Peyer's patch (tissue), 4 donors: ENCODE data around the gene POGK.

Experiments used
- POLR2A ChIP-seq, 2 donors: fragments of 450-650 bp; IDR thresholded peaks; one replicate each; pipeline ENCODE4 v1.5.1; 2017; ENCODE audit warnings: antibody characterized with exemption in 2 of 2, mild to moderate bottlenecking in 2 of 2, moderate library complexity in 2 of 2
- TF ChIP-seq, protein P1 (sequence below), 6 experiments: fragments of 450-650 bp in 4 of 6; fragments of 200-600 bp in 2 of 6; sonication (generic) in 1 of 6; IDR thresholded peaks; one replicate each; pipeline ENCODE4 v1.5.1; 2017 to 2019; ENCODE audit warnings: antibody characterized with exemption in 6 of 6, mild to moderate bottlenecking in 3 of 6, moderate library complexity in 1 of 6

DNA sequence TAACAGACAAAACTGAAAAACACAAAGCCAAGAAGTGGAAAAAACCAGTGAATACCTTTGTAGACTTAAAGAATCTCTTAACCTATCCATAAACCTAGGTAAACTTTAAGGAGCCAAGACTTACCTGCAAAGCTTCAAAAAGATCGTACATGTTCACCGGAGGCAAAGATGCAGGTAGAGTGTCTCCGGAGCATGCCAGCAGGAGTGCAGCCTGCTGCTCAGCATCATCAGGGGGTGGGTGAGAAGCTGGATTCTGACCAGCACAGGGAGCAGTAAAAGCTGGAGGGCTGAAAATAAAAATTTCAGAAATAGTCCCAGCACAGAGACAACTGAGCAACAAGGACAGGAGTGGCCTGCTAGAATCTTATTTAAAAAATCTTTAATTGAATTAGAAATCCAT is 18.7 kb downstream of the POGK start:
- TF ChIP-seq, protein P1, sequence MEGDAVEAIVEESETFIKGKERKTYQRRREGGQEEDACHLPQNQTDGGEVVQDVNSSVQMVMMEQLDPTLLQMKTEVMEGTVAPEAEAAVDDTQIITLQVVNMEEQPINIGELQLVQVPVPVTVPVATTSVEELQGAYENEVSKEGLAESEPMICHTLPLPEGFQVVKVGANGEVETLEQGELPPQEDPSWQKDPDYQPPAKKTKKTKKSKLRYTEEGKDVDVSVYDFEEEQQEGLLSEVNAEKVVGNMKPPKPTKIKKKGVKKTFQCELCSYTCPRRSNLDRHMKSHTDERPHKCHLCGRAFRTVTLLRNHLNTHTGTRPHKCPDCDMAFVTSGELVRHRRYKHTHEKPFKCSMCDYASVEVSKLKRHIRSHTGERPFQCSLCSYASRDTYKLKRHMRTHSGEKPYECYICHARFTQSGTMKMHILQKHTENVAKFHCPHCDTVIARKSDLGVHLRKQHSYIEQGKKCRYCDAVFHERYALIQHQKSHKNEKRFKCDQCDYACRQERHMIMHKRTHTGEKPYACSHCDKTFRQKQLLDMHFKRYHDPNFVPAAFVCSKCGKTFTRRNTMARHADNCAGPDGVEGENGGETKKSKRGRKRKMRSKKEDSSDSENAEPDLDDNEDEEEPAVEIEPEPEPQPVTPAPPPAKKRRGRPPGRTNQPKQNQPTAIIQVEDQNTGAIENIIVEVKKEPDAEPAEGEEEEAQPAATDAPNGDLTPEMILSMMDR (IDR thresholded peaks at IDR 0.05): no peak
- TF ChIP-seq POLR2A (IDR thresholded peaks at IDR 0.05): no peak
